ENCODE measurements around the gene AFF2.

AFF2 gene

DNA sequence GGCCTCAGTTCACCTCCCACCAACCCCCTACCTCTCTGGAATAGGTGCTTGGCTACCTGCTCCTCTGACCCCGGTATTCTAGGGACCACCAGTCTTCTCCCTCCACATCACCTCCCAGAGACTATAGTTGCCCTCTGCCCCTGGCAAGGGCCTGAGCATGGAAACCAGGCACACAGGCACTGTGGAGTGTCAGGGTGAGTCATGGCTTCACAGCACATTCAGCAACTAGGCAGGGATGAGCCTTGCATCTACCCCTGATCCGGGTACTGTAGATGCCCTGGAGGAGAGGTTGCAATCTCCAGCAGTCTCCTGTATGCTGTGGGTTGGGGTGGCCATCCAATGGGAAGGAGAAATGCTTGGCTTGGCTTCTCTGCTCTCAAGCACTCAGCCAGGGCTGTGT lies 532.0 kb downstream of the AFF2 start:
- DNase-seq: no peak

DNA sequence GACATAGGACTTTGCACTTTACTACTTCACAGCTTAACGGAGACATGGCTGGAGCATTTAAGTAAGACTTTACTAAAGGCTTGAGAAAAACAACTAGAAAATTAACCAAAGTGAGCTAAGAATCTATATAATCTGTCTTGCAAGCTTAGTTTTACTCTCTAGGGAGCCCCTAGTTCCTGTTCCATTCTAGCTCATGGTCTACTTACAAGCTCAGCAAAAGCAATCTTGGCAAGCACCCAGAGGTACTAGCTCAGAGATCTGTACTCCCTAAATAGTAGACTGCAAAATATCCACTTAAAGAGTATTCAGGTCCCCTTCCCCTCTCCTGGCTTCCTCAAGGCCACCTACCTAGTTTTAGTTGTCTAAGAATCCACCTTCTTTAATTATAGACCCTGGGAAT lies 535.7 kb downstream of the AFF2 start:
- no peak for DNase-seq

DNA sequence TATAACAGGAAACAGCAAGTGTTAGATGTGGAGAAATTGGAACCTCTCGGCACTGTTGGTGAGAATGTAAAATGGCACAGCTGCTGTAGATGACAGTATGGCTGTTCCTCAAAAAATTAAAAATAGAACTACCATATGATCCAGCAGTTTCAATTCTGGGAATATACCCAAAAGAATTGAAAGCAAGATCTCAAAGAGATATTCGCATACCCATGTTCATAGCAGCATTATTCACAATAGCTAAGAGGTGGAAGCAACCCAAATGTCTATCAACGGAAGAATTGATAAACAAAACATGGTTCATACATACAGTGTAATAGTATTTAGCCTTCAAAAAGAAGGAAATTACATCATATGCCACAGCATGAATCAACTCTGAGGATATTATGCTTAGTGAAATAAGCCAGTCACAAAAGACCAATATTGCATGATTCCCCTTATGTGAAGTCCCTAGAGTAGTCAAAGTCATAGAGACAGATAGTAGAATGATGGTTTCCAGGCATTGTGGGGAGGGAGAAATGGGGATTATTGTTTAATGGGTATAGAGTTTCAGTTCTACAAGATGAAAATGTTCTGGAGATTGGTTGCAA lies 537.0 kb downstream of the AFF2 start:
- DNase-seq: no peak

DNA sequence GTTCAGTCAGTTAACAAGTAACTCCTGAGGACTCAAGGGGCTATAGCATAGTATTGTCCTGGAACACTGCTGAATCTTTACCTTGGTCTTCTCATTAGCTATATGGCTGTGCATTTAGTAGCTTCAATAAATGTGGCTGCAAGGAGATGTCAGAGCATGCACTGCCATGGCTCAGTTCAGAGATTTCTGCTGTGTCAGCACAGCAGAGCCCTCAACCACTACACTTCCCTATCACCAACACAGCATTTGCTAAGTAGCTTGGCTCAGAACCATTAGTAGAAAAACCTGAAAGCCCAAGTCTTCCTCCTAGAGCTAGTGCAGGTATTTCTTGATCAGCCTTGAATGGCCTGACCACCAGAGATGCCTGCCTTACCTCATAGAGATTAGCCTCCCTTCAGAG lies 538.6 kb downstream of the AFF2 start:
- DNase-seq: no peak

DNA sequence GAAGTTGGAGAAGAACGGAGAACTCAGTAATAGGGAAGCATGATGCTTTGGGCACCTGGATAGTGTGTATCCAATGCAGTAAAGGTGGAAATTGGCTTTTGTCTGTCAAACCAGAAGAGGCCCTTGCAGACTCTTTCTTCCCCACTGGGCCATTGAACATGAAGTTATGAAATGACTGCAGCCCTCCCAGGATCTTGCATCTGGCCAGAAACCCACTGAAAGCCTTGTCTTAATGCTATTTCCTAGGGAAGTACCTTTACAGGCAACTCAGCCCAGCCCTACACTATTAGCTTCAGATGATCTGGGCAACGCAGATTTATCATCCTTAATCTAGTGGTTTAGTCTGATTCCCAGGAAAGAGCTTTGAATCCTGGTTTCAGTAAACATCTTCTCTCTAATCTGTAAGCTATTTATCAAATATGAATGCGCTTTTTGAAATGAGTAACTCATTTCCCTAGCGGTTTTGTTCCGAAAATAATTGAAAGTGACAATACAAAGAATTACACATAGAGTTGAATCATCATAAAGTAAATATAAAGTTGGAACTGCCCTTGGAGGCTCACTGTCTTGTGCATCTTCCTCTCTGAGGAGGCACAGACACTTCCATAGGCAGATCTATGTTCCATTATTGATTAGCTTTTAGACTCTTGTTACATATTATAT lies 540.6 kb downstream of the AFF2 start:
- no peak for DNase-seq

DNA sequence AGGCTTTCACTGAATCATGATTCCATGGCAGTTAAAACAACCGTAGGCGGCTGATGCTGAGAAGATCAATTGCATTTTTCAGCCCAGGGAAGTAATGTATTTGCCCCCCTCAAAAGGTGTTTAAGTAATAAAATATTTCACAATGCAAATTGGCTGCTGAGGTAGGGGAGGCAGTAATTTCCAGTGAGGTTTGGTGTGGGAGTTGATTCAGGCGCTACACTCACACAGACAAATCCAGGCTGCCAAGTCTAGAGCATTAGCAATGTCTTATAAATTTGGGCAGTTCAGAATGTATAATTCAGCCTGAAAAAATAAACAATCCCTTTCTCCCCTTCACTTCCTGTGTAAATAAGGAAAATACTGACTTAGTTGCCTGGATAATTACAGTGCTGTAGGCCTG lies 543.0 kb downstream of the AFF2 start:
- DNase-seq: no peak

DNA sequence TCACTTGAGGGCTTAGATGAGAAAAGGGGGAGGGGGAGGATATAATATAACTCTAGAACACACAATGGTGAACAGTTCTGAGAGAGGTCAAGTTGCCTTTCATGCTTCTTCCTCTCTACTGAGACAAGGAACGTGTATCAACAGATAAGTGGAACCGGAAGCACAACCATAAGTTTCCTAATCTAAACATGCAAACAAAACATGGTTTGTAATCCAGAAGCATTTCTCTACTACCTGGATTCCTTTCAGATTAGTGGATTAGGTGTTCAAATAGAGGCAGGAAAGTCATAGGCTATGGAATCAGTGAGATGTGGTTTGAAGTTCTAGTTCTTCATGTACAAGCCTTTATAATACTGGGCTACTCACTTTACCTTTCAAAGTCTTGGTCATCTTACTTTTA lies 544.1 kb downstream of the AFF2 start:
- no peak for DNase-seq

DNA sequence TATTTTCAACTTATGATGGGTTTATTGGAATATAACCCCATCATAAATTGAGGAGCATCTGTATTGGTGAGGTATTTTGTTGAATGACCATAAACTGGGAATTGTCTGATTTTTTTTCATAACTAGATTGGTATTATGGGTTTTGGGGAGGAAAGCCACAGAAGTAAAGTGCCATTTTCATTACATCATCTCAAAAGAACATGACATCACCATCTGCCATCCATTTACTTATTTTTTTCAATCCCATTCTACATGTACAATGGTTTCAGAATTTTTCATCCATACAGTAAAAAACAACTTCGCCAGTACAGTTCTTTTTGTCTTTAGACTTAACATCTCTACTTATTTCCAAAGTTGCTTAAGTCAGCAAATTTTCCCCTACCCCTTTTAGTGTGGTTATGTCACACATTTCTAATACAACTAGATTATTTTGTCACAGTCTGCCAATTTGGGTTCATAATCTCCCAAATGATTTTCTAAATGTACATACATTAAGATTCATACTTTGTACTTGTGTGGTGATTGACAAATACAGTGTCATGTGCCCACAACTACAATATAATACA lies 545.3 kb downstream of the AFF2 start:
- no peak for DNase-seq
